ENCODE results near the gene COX5B. TPM values are rescaled to one million over a fixed set of nuclear protein-coding genes. Genes with fewer than 3 reads are reported as not detected.

COX5B gene
- total and polyA plus RNA-seq, 9 of the 15 experiments (the other 6 are each of a cell fraction or from before 2014, with no cell fraction given): 154 to 1,424 (median 487) TPM

DNA sequence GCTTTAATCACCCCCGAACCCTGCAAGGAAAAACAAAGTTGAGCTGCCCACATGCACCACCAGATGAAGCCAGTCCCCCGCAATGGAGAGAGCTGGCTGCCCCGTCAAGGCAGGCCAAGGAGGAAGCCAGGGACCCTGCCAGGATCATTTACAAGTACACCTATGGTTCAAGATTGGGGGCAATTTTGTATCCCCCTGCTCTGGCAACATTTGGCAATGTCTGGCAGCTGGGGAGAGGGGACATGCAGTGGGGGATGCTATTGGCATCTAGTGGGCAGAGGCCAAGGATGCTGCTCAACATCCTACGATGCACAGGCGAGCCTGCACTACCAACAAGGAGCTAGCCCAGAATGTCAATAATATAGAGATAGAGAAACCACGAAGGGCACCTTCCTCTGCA, 16.1 kb downstream of the COX5B start (continued):
- no peak for TF ChIP-seq ZFP91 (CRISPR knock-in tag; IDR thresholded peaks at IDR 0.05)

- DNase-seq (ENCODE audit: extremely low read depth in 1 of 4, low spot score in 3 of 4): peak in 3 of 4 experiments; percentile 9 to 45 (median 44)
- no peak; the same call in 2 of the 3 replicates for ATAC-seq
These were observed 16.6 kb downstream of the COX5B start for GRCh38 chr2:97662386-97662894.

More at GRCh38 chr2:97662386-97662894, 16.6 kb downstream of the COX5B start:
- Histone ChIP-seq H3K4me2 (ENCODE audit: insufficient read depth, low read length) (peak overlapping the region; percentile 97), H3K27ac (ENCODE audit: extremely low read depth, low read depth, low read length) (peak overlapping the region; percentile 98), H3K36me3 (ENCODE audit: control insufficient read depth, insufficient read depth, low read length) (peaks cover 46% of the 10 kb centered on the region; the same call in 2 of the 3 replicates), H3K4me3 (peak overlapping the region; percentile 66), H3K9me1 (ENCODE audit: control insufficient read depth, insufficient read depth, low read length) (peaks cover 3% of the 10 kb centered on the region), H3K9me3 (replicated peaks; ENCODE audit: control insufficient read depth, insufficient read depth, low read depth, low read length) (no peaks in the 10 kb centered on the region), H3K9ac (ENCODE audit: insufficient read depth in 1 of 2, low read depth in 2 of 2, low read length in 2 of 2) (peak overlapping the region; percentile 86 to 98; a peak in 3 of 4 replicates), H3K4me1 (replicated peaks in 1 of 2; ENCODE audit: control insufficient read depth in 2 of 2, insufficient read depth in 2 of 2, low read length in 2 of 2) (peaks cover 21 to 52% of the 10 kb centered on the region in 2 experiments; a peak in 4 of 5 replicates), H2AFZ (ENCODE audit: low read depth, low read length) (no peak overlapping the region), H3K79me2 (ENCODE audit: control insufficient read depth, insufficient read depth, low read length) (peaks cover 45% of the 10 kb centered on the region), H3K27me3 (ENCODE audit: control insufficient read depth in 2 of 2, insufficient read depth in 2 of 2, low read length in 2 of 2) (no peaks in the 10 kb centered on the region), H4K20me1 (replicated peaks; ENCODE audit: control insufficient read depth, insufficient read depth, low read length) (no peaks in the 10 kb centered on the region; the same call in 1 of the 2 replicates)
- POLR2A ChIA-PET: interaction anchor here (0.6 to 4.9 kb wide), 7 partner anchors 11 to 735 kb away, joined by 3 to 135 read pairs (median 4); partner anchors contain the start of gene COX5B
- BruUV-seq (replicated peaks): TSS peak; percentile 56
- FAIRE-seq: no peak
- TF ChIP-seq SPI1 (IDR thresholded peaks at IDR 0.05; ENCODE audit: borderline replicate concordance, low read depth, low read length): peak; percentile 36; the same call in 1 of the 2 replicates
- no peak for TF ChIP-seq HLTF (IDR thresholded peaks at IDR 0.05)
- 0 out of 2 replicates have a peak, but pooled peaks have one; percentile 55 for TF ChIP-seq ELF2 (CRISPR knock-in tag; IDR thresholded peaks at IDR 0.05)
- TF ChIP-seq, protein P1, sequence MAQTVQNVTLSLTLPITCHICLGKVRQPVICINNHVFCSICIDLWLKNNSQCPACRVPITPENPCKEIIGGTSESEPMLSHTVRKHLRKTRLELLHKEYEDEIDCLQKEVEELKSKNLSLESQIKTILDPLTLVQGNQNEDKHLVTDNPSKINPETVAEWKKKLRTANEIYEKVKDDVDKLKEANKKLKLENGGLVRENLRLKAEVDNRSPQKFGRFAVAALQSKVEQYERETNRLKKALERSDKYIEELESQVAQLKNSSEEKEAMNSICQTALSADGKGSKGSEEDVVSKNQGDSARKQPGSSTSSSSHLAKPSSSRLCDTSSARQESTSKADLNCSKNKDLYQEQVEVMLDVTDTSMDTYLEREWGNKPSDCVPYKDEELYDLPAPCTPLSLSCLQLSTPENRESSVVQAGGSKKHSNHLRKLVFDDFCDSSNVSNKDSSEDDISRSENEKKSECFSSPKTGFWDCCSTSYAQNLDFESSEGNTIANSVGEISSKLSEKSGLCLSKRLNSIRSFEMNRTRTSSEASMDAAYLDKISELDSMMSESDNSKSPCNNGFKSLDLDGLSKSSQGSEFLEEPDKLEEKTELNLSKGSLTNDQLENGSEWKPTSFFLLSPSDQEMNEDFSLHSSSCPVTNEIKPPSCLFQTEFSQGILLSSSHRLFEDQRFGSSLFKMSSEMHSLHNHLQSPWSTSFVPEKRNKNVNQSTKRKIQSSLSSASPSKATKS (CRISPR knock-in tag; IDR thresholded peaks at IDR 0.05): no peak
- TF ChIP-seq ZKSCAN8 (CRISPR knock-in tag; IDR thresholded peaks at IDR 0.05): peak; percentile 58; the same call in 1 of the 2 replicates
- intact Hi-C loops (cut with micrococcal nuclease): no loop called here
- CTCF ChIA-PET (ENCODE audit: low intra/inter-chr PET ratio): no interaction called here
- in situ Hi-C loops (cut with MboI): no loop called here
- 6% methylated on average over 12 of the region's 12 CpGs for WGBS (ENCODE audit: insufficient coverage, low coverage, missing lambda C conversion rate)

Measured in K562 (cell line).